HEK293 (cell line): Measurements from ENCODE around the gene LNPEP.

ENCODE experiments used
- CTCF ChIA-PET: fragments of 350-600 bp; formaldehyde crosslinking; extraction: SDS; loops from one replicate; lab custom pipeline; 2021; ENCODE audit warnings: antibody characterized with exemption; lab: Yijun Ruan, JAX
- POLR2A ChIA-PET: fragments of 300-600 bp; formaldehyde crosslinking; extraction: SDS; loops from one replicate; lab custom pipeline; 2020; ENCODE audit warnings: antibody characterized with exemption, inconsistent platforms; lab: Yijun Ruan, JAX
- H3K27ac ChIP-seq: fragments of 200-500 bp; sonication (Bioruptor generic); 2 replicates; pipeline ENCODE4 v1.5.1; 2014; ENCODE audit warnings: low read depth, low read length, control low read depth, inconsistent platforms; ENCODE audit errors: extremely low read depth
- H3K36me3 ChIP-seq, 2 experiments: fragments of 200-500 bp in 1 of 2; sonication (Bioruptor generic) in 1 of 2; 1 replicate in 1 of 2; 2 replicates in 1 of 2; pipeline ENCODE4 v1.5.1; 2014 to 2017; ENCODE audit warnings: inconsistent platforms in 2 of 2, low read length in 2 of 2; ENCODE audit not compliant: control insufficient read depth in 2 of 2, insufficient read depth in 1 of 2
- H3K4me1 ChIP-seq: fragments of 200-500 bp; sonication (Bioruptor generic); 2 replicates; pipeline ENCODE4 v1.5.1; 2014; ENCODE audit warnings: mild to moderate bottlenecking, low read length, inconsistent platforms; ENCODE audit not compliant: control insufficient read depth, insufficient read depth
- H3K4me3 ChIP-seq: 2 replicates; pipeline ENCODE4 v1.5.1; 2011; ENCODE audit warnings: low read depth, mild to moderate bottlenecking, control low read depth, low read length, moderate library complexity
- H3K9me3 ChIP-seq: fragments of 200-500 bp; sonication (Bioruptor generic); 2 replicates; pipeline ENCODE4 v1.5.1; 2014; ENCODE audit warnings: low read depth, low read length, inconsistent platforms; ENCODE audit not compliant: control insufficient read depth, insufficient read depth
- GFI1B ChIP-seq: fragments of 450-650 bp; formaldehyde crosslinking; IDR thresholded peaks from 2 replicates; pipeline ENCODE4 v1.5.1; 2016; ENCODE audit warnings: missing biosample characterization, missing genetic modification characterization
- HOXD13 ChIP-seq: sonication (generic); formaldehyde crosslinking; IDR thresholded peaks from 2 replicates; pipeline ENCODE4 v1.8.0; 2022; ENCODE audit warnings: missing genetic modification reagents, borderline replicate concordance
- IKZF3 ChIP-seq: fragments of 450-650 bp; IDR thresholded peaks from 2 replicates; pipeline ENCODE4 v1.5.0; 2018; ENCODE audit warnings: missing biosample characterization, mild to moderate bottlenecking, missing genetic modification characterization, moderate library complexity
- MZF1 ChIP-seq: fragments of 450-650 bp; formaldehyde crosslinking; IDR thresholded peaks from 2 replicates; pipeline ENCODE4 v1.5.1; 2017; ENCODE audit warnings: missing biosample characterization, missing genetic modification characterization, borderline replicate concordance
- SETDB1 ChIP-seq: IDR thresholded peaks from one replicate; pipeline ENCODE4 v1.6.1; 2017; ENCODE audit warnings: mild to moderate bottlenecking, low read length, moderate library complexity, mixed read lengths; ENCODE audit not compliant: insufficient read length
- WT1 ChIP-seq: fragments of 450-650 bp; formaldehyde crosslinking; IDR thresholded peaks from 2 replicates; pipeline ENCODE4 v1.5.1; 2016; ENCODE audit warnings: missing biosample characterization, missing genetic modification characterization
- ZIC2 ChIP-seq: fragments of 450-650 bp; formaldehyde crosslinking; IDR thresholded peaks from 2 replicates; pipeline ENCODE4 v1.5.1; 2016; ENCODE audit warnings: missing biosample characterization, missing genetic modification characterization
- ZNF10 ChIP-seq: fragments of 450-650 bp; formaldehyde crosslinking; IDR thresholded peaks from 2 replicates; pipeline ENCODE4 v1.5.1; 2017; ENCODE audit warnings: missing biosample characterization, missing genetic modification characterization
- ZNF112 ChIP-seq: fragments of 450-650 bp; formaldehyde crosslinking; IDR thresholded peaks from 2 replicates; pipeline ENCODE4 v1.5.0; 2017; ENCODE audit warnings: missing biosample characterization, missing genetic modification characterization
- ZNF140 ChIP-seq: fragments of 450-650 bp; formaldehyde crosslinking; IDR thresholded peaks from 2 replicates; pipeline ENCODE4 v1.5.1; 2016; ENCODE audit warnings: missing biosample characterization, missing genetic modification characterization
- ZNF174 ChIP-seq: fragments of 450-650 bp; formaldehyde crosslinking; IDR thresholded peaks from 2 replicates; pipeline ENCODE4 v1.5.0; 2017; ENCODE audit warnings: missing biosample characterization, mild to moderate bottlenecking, missing genetic modification characterization
- ZNF175 ChIP-seq: fragments of 450-650 bp; formaldehyde crosslinking; IDR thresholded peaks from 2 replicates; pipeline ENCODE4 v1.5.1; 2016; ENCODE audit warnings: missing biosample characterization, missing genetic modification characterization
- ZNF211 ChIP-seq: fragments of 450-650 bp; formaldehyde crosslinking; IDR thresholded peaks from 2 replicates; pipeline ENCODE4 v1.5.1; 2016; ENCODE audit warnings: low read depth, missing biosample characterization, missing genetic modification characterization
- ZNF366 ChIP-seq: fragments of 450-650 bp; formaldehyde crosslinking; conservative IDR thresholded peaks from 2 replicates; pipeline ENCODE4 v1.5.1; 2016; ENCODE audit warnings: missing biosample characterization, missing genetic modification characterization
- ZNF518A ChIP-seq: fragments of 450-650 bp; formaldehyde crosslinking; conservative IDR thresholded peaks from 2 replicates; pipeline ENCODE4 v1.5.1; 2016; ENCODE audit warnings: low read depth, missing biosample characterization, missing genetic modification characterization
- ZNF548 ChIP-seq: fragments of 450-650 bp; formaldehyde crosslinking; IDR thresholded peaks from 2 replicates; pipeline ENCODE4 v1.5.1; 2016; ENCODE audit warnings: missing biosample characterization, missing genetic modification characterization
- ZNF707 ChIP-seq: fragments of 450-650 bp; formaldehyde crosslinking; IDR thresholded peaks from 2 replicates; pipeline ENCODE4 v1.5.1; 2016; ENCODE audit warnings: missing biosample characterization, missing genetic modification characterization
- ZNF777 ChIP-seq: fragments of 450-650 bp; formaldehyde crosslinking; IDR thresholded peaks from 2 replicates; pipeline ENCODE4 v1.5.1; 2017; ENCODE audit warnings: missing biosample characterization, missing genetic modification characterization, borderline replicate concordance
- ZNF830 ChIP-seq: fragments of 450-650 bp; IDR thresholded peaks from 2 replicates; pipeline ENCODE4 v1.5.0; 2018; ENCODE audit warnings: missing biosample characterization, missing genetic modification characterization, low read depth, mild to moderate bottlenecking, moderate library complexity
- ZSCAN30 ChIP-seq: fragments of 450-650 bp; IDR thresholded peaks from 2 replicates; pipeline ENCODE4 v1.5.1; 2018; ENCODE audit warnings: missing biosample characterization, mild to moderate bottlenecking, missing genetic modification characterization, moderate library complexity
- TF ChIP-seq, protein P1 (sequence below): fragments of 450-650 bp; formaldehyde crosslinking; IDR thresholded peaks from 2 replicates; pipeline ENCODE4 v1.5.1; 2017; ENCODE audit warnings: missing biosample characterization, missing genetic modification characterization

Gene LNPEP

GRCh38 chr5:96893342-96893741, 42.5 kb upstream of the LNPEP start:
- ChIA-PET POLR2A (no interaction called here), CTCF (interaction anchor here (0.6 to 1.4 kb wide), 2 partner anchors 24 to 104 kb away, joined by 3 to 8 read pairs; no protein-coding TSS in a partner anchor)
- no peaks in the 10 kb centered on the region for H3K4me1 ChIP-seq
- no peak overlapping the region for H3K4me3 ChIP-seq
- no peaks in the 10 kb centered on the region for H3K9me3 ChIP-seq
- H3K36me3 ChIP-seq: no peaks in the 10 kb centered on the region
- H3K27ac ChIP-seq: no peak overlapping the region
- no peak for TF ChIP-seq ZNF707
- peak; percentile 62; the same call in 1 of the 2 replicates for TF ChIP-seq MZF1

DNA sequence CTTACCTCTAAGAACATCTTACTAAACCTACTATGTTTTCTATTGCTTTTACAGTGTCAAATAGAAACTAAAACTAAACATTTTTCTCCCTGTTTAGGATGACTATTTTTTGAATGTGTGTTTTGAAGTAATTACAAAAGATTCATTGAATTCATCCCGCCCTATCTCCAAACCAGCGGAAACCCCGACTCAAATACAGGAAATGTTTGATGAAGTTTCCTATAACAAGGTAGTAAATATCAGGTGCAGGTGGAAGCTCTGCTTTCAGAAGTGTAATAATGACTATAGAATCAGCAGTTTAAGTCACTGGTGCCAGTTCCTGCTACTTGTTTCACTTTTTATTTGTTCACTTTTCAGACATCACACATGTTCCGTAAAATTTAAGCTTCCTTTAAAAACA, 39.6 kb upstream of the LNPEP start:
- TF ChIP-seq IKZF3 (tag by site-specific recombination) (no peak), ZNF366 (tag by site-specific recombination) (no peak), ZNF518A (no peak), ZNF548 (tag by site-specific recombination) (no peak), HOXD13 (CRISPR knock-in tag) (no peak), ZIC2 (tag by site-specific recombination) (no peak), WT1 (tag by site-specific recombination) (no peak), ZNF211 (tag by site-specific recombination) (no peak), ZNF175 (tag by site-specific recombination) (no peak), ZNF140 (tag by site-specific recombination) (no peak), ZNF777 (tag by site-specific recombination) (no peak), ZNF10 (no peak), ZNF707 (no peak), SETDB1 (no peak), ZNF830 (tag by site-specific recombination) (no peak), ZNF112 (tag by site-specific recombination) (no peak), GFI1B (no peak), ZNF174 (no peak), ZSCAN30 (no peak)
- TF ChIP-seq, protein P1, sequence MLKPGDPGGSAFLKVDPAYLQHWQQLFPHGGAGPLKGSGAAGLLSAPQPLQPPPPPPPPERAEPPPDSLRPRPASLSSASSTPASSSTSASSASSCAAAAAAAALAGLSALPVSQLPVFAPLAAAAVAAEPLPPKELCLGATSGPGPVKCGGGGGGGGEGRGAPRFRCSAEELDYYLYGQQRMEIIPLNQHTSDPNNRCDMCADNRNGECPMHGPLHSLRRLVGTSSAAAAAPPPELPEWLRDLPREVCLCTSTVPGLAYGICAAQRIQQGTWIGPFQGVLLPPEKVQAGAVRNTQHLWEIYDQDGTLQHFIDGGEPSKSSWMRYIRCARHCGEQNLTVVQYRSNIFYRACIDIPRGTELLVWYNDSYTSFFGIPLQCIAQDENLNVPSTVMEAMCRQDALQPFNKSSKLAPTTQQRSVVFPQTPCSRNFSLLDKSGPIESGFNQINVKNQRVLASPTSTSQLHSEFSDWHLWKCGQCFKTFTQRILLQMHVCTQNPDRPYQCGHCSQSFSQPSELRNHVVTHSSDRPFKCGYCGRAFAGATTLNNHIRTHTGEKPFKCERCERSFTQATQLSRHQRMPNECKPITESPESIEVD (tag by site-specific recombination): no peak
- no peaks in the 10 kb centered on the region for H3K9me3 ChIP-seq
- POLR2A ChIA-PET: no interaction called here
- H3K36me3 ChIP-seq: no peaks in the 10 kb centered on the region
- H3K27ac ChIP-seq: no peak overlapping the region
- H3K4me1 ChIP-seq: no peaks in the 10 kb centered on the region
- no peak overlapping the region for H3K4me3 ChIP-seq
- CTCF ChIA-PET: interaction anchor here (0.8 kb wide), 1 partner anchor 27 kb away, joined by 3 read pairs; no protein-coding TSS in a partner anchor
